Panc1 (cell line): ENCODE measurements around the gene NLRP12. TPM values are rescaled to one million over a fixed set of nuclear protein-coding genes. Genes with fewer than 3 reads are reported as not detected.

ENCODE experiments used
- ATAC-seq: fragments of 200-7000 bp; cut with Tn5 transposase; 2 replicates; pipeline ENCODE4 v1.9.1; 2020; ENCODE audit warnings: mild to moderate bottlenecking, moderate library complexity
- BruUV-seq: library from RNA; stranded (reverse); fragments of 400-500 nt; replicated peaks from 2 replicates; lab custom pipeline; 2021; lab: Mats Ljungman, UMichigan
- CTCF ChIA-PET: fragments of 300-600 bp; sonication (Branson Sonifier 250); formaldehyde crosslinking; loops from one replicate; lab custom pipeline; 2022; ENCODE audit warnings: antibody characterized with exemption; lab: Charles Lee
- POLR2A ChIA-PET: fragments of 300-600 bp; sonication (Branson Sonifier 250); formaldehyde crosslinking; loops from one replicate; lab custom pipeline; 2022; ENCODE audit warnings: antibody characterized with exemption; lab: Charles Lee
- DNase-seq: peaks from one replicate; pipeline ENCODE4 v3.0.0-alpha.2; 2010; ENCODE audit warnings: low read depth, low spot score
- H3K27ac ChIP-seq: 2 replicates; pipeline ENCODE4 v1.5.1; 2011; ENCODE audit warnings: mild to moderate bottlenecking, low read length, inconsistent platforms
- H3K27me3 ChIP-seq: fragments of 200-500 bp; sonication (Bioruptor generic); 2 replicates; pipeline ENCODE4 v1.6.0; 2014; ENCODE audit warnings: low read length, inconsistent platforms; ENCODE audit not compliant: control insufficient read depth, insufficient read depth
- H3K36me3 ChIP-seq: fragments of 200-500 bp; sonication (Bioruptor generic); 2 replicates; pipeline ENCODE4 v1.5.1; 2014; ENCODE audit warnings: inconsistent platforms, mild to moderate bottlenecking, low read length, moderate library complexity; ENCODE audit not compliant: control insufficient read depth, insufficient read depth
- H3K4me1 ChIP-seq: 2 replicates; pipeline ENCODE4 v1.5.1; 2011; ENCODE audit warnings: inconsistent platforms, mild to moderate bottlenecking, low read length, moderate library complexity; ENCODE audit not compliant: control insufficient read depth, insufficient read depth
- H3K4me3 ChIP-seq, 2 experiments: 2 replicates each; pipeline ENCODE4 v1.5.1; 2011 to 2012; ENCODE audit warnings: low read depth in 2 of 2, low read length in 2 of 2, mild to moderate bottlenecking in 2 of 2, inconsistent platforms in 1 of 2, moderate library complexity in 1 of 2
- H3K9me3 ChIP-seq: fragments of 200-500 bp; sonication (Bioruptor generic); 2 replicates; pipeline ENCODE4 v1.5.1; 2014; ENCODE audit warnings: low read depth, mild to moderate bottlenecking, inconsistent platforms, low read length, moderate library complexity; ENCODE audit not compliant: control insufficient read depth, insufficient read depth
- CTCF ChIP-seq: fragments of 450-650 bp; IDR thresholded peaks from 2 replicates; pipeline ENCODE4 v1.5.1; 2017; ENCODE audit warnings: mild to moderate bottlenecking
- POLR2AphosphoS5 ChIP-seq: IDR thresholded peaks from 2 replicates; pipeline ENCODE4 v1.6.1; 2012; ENCODE audit warnings: mild to moderate bottlenecking, low read depth, low read length, moderate library complexity
- REST ChIP-seq, 2 experiments: IDR thresholded peaks; 2 replicates each; pipeline ENCODE4 v1.6.1; 2011 to 2012; ENCODE audit warnings: low read depth in 2 of 2, control low read depth in 1 of 2, low read length in 1 of 2, mild to moderate bottlenecking in 1 of 2, moderate library complexity in 1 of 2; ENCODE audit not compliant: insufficient read depth in 1 of 2
- SIN3A ChIP-seq: IDR thresholded peaks from 2 replicates; pipeline ENCODE4 v1.6.1; 2012; ENCODE audit warnings: low read depth, mild to moderate bottlenecking, low read length, moderate library complexity, borderline replicate concordance; ENCODE audit not compliant: insufficient read depth
- TCF7L2 ChIP-seq: IDR thresholded peaks from 2 replicates; pipeline ENCODE4 v1.6.1; 2011; ENCODE audit warnings: mild to moderate bottlenecking, low read depth, low read length, inconsistent platforms
- in situ Hi-C: cut with HindIII; loops from 2 replicates; pipeline ENCODE4 v1.10.0; 2016; ENCODE audit warnings: low sequenced_read_pairs, low pct_unique_long_range_greater_than_20kb
- intact Hi-C: fragments of 100-400 bp; cut with micrococcal nuclease; formaldehyde crosslinking; loops from one replicate; pipeline ENCODE4 v1.10.0; 2022; ENCODE audit not compliant: unreplicated experiment
- total RNA-seq: library from RNA; stranded (reverse); gene quantifications from one replicate; pipeline ENCODE4 v1.2.1, GENCODE V29; 2021; ENCODE audit not compliant: unreplicated experiment

NLRP12 gene
- total RNA-seq, 1 experiment from 2014 or later = 0.05 TPM

GRCh38 chr19:53812335-53812734, 11.8 kb downstream of the NLRP12 start:
- Histone ChIP-seq H3K9me3 (no peaks in the 10 kb centered on the region), H3K4me1 (no peaks in the 10 kb centered on the region), H3K27ac (no peak overlapping the region), H3K36me3 (no peaks in the 10 kb centered on the region), H3K27me3 (no peaks in the 10 kb centered on the region), H3K4me3 (no peak overlapping the region)
- BruUV-seq = no TSS peak
- ChIA-PET POLR2A (no interaction called here), CTCF (interaction anchor here (0.7 kb wide), 2 partner anchors 16 to 18 kb away, joined by 3 to 6 read pairs; no protein-coding TSS in a partner anchor)
- ATAC-seq (no peak), DNase-seq (no peak)
- intact Hi-C loops (no loop called here), in situ Hi-C loops (no loop called here)
- TF ChIP-seq TCF7L2 (no peak), SIN3A (no peak), POLR2AphosphoS5 (no peak), REST (IDR thresholded peaks at IDR 0.05; ENCODE audit: insufficient read depth in 1 of 2, low read depth in 2 of 2, low read length in 1 of 2) (no peak), CTCF (no peak; the same call in 1 of the 2 replicates)

GRCh38 chr19:53810891-53811290, 13.2 kb downstream of the NLRP12 start:
- intact Hi-C loops (no loop called here), in situ Hi-C loops (no loop called here)
- no peaks in the 10 kb centered on the region for H3K4me1 ChIP-seq
- TF ChIP-seq SIN3A (no peak), CTCF (no peak), POLR2AphosphoS5 (no peak), TCF7L2 (no peak), REST (IDR thresholded peaks at IDR 0.05; ENCODE audit: insufficient read depth in 1 of 2, low read depth in 2 of 2, low read length in 1 of 2) (no peak)
- BruUV-seq = no TSS peak
- no peaks in the 10 kb centered on the region for H3K36me3 ChIP-seq
- no peak for DNase-seq
- no peaks in the 10 kb centered on the region for H3K9me3 ChIP-seq
- no peaks in the 10 kb centered on the region for H3K27me3 ChIP-seq
- ChIA-PET CTCF (interaction anchor here (2.9 to 4.2 kb wide), 2 partner anchors 18 to 219 kb away, joined by 16 to 30 read pairs; no protein-coding TSS in a partner anchor), POLR2A (interaction anchor here (0.7 kb wide), 1 partner anchor 265 kb away, joined by 5 read pairs; no protein-coding TSS in a partner anchor)
- H3K4me3 ChIP-seq = no peak overlapping the region
- ATAC-seq = no peak
- H3K27ac ChIP-seq = no peak overlapping the region
